WI38 (cell line): ENCODE data around the gene FLAD1.

Experiments used
- H3K4me3 ChIP-seq: 2 replicates; pipeline ENCODE4 v1.5.1; 2011; ENCODE audit warnings: low read depth, mild to moderate bottlenecking, control low read depth, low read length
- TF ChIP-seq, protein P1 (sequence below): IDR thresholded peaks from 2 replicates; pipeline ENCODE4 v1.5.1; 2012; ENCODE audit warnings: low read depth, mild to moderate bottlenecking, control low read depth, low read length

FLAD1 gene

DNA sequence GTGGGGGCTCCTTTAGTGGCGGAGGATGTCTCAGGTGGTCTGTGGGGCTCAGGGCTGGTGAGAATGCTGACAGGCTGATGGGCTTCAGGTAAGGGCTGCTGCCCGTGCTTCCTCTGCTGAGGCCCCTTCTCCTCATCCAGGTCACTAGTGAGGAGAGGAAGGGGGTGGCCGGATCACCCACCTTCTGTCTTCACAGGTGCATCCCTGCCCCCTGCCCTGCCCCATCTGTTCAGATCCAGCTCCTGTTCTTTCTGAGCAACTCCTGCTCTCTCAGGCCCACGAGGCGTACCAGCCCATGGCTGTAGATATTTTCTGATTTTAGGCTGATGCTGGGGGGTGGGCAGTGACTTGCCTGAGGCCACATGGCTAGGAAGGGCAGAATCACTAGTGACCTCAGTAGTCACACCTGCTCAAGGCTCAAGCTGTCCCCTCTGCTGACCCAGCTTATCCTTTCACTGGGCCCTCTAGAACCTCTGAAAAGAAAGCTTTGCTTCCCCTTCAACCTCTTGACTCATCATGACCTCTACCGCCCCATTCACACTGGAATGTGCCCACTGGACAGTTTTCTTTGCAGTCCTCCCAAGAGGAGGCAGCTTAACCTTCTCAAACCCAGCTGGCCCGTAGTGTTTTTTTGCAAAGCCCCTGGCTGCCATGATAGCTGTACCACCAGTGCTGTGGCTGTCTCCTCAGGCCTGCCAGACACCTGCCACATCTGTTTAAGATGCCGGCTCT lies 35.6 kb downstream of the FLAD1 start:
- TF ChIP-seq, protein P1, sequence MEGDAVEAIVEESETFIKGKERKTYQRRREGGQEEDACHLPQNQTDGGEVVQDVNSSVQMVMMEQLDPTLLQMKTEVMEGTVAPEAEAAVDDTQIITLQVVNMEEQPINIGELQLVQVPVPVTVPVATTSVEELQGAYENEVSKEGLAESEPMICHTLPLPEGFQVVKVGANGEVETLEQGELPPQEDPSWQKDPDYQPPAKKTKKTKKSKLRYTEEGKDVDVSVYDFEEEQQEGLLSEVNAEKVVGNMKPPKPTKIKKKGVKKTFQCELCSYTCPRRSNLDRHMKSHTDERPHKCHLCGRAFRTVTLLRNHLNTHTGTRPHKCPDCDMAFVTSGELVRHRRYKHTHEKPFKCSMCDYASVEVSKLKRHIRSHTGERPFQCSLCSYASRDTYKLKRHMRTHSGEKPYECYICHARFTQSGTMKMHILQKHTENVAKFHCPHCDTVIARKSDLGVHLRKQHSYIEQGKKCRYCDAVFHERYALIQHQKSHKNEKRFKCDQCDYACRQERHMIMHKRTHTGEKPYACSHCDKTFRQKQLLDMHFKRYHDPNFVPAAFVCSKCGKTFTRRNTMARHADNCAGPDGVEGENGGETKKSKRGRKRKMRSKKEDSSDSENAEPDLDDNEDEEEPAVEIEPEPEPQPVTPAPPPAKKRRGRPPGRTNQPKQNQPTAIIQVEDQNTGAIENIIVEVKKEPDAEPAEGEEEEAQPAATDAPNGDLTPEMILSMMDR = no peak
- no peak overlapping the region for H3K4me3 ChIP-seq

DNA sequence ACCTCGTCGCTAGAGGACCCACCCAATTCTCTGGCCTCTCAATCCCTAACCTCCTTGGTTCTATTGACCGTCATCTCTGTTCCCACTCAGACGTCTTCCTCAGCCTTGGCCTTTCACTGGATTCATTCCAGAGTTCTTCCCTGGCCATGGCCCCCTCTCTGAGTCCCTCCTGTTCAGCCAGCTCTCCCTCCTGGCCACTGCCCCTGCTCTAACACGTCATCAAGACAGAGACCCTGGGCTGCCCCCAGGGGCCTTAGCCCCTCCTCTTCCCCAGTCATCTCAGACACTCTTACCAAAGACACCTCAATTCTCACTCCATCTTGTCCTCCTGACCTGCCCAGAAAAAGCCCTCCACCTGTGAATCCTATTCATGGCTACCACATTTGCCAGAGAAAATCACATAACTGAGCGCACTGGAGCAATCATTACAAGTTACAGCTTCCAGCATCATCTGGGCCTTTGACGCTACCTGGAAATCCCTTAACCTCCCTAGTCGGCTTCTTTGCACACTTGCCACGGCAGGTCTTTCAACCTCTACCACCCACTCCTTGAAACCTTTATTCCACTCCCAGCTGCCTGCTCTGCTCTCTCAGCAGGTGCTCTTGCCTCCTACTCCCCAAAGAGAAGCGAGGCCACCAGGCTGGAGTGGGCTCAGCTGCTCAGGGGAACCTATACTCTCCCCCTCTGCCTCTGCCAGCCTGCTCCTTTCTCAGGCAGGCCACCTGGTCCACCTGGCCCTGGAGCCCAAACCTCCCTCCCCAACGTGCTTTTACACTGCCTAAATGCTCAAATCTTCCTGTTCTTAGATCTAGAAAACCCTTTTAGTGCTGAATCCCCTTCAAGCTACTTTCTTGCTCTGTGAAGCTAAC lies 36.5 kb downstream of the FLAD1 start:
- no peak overlapping the region for H3K4me3 ChIP-seq
- TF ChIP-seq, protein P1 = no peak

DNA sequence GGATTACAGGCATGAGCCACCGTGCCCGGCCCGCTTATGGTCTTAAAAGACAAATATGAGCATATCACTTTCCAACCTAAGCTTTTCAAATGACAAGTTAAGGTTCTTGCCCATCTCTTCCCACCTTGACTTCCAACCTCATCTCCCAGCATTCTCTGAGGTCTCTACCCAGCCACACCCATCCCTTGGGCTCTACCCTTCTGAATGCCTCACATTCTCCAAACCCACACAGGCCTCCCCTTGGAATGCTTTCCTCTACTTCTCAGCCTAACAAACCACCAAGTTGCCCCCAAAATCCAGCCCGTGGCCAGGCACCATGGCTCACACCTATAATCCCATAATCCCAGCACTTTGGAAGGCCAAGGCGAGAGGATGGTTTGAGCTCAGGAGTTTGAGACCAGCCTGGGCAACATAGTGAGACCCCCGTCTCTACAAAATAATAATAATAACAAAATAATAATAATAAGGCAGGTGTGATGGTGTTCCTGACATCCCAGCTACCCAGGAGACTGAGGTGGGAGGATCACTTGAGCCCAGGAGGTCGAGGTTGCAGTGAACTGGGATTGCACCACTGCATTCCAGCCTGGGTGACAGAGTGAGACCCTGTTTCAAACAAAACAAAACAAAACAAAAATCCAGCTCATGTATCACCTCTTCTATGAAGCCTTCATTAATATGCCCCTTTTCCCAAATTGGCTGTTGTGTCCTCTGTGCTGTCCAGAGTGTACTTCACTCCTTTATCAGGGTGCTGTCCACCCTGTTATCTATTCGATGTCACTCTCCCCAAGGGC lies 39.2 kb downstream of the FLAD1 start:
- no peak overlapping the region for H3K4me3 ChIP-seq
- TF ChIP-seq, protein P1 = no peak

DNA sequence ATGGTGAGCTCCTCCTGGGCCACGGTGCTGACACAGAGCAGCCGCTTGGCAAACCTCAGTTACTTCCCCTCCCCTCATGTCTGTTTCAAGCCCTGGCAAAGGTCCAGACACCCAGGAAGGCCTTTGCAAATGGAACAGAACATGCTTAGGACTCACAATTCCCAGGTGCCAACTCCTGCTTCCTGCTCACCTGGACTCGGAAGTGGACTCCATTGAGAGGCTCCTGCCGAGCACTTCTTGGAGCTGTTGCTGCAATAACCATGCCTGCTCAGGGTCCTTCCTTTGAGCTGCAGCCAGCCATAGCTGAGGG lies 39.7 kb downstream of the FLAD1 start:
- TF ChIP-seq, protein P1 = no peak
- no peak overlapping the region for H3K4me3 ChIP-seq

DNA sequence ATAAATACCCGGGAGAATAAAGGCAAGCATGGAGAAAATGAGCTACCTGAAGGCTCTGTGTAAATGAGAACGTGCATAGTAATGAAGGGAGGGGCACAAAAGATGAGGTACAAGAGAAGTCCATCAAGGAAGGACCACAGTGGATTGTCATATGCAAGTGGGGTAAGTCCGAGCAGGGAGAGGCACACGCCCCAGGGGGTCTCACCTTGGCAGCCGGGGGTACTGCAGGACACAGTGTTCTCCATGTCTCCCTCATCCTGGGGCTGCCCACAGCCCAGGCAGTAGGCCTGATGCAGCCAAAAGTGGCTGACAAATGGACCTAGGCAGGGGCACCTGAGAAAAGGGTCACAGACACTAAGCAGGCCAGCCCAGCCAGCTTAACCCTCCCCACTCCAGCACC lies 40.5 kb downstream of the FLAD1 start:
- TF ChIP-seq, protein P1 = no peak
- no peak overlapping the region for H3K4me3 ChIP-seq

DNA sequence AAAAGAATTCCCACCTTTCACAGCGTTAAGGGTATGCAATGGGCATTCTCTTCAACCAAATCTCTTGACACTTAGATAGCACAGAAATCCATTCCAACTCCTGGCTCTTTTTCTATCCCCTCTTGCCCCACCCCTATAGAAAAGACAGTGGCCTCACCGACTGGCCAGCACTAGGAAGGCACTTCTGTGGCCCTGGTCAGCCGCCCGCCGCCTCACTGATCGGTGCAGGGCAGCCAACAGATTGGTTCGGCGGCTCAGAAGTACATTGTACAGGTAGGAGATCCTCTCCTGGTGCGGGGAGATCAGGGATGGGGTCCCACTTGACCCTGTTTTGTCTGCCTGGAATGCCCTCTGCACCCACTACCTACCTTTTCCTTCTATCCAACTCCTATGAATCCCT lies 41.2 kb downstream of the FLAD1 start:
- H3K4me3 ChIP-seq = no peak overlapping the region
- TF ChIP-seq, protein P1 = no peak

DNA sequence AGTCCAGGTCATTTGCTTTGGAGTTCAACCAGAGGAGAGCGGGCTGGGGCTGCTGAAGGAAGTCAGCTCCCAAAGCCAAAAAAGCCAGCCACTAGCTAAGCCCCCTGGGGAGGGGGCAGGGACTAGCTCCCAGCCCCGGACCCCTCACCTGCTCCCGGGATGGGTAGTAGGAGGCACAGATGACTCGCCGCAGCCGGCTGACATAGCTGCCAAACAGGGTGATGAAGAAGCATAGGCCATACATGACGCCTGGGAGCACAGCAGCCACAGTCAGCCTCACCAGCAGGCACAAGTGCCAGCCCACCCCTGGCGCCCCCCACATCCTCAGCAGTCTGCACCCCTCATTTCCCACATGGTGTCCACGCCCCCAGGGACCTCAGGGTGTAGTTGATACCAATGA lies 43.0 kb downstream of the FLAD1 start:
- no peak overlapping the region for H3K4me3 ChIP-seq
- TF ChIP-seq, protein P1 = no peak
